ENCODE data around the gene HTR1D. TPM values are rescaled to one million over a fixed set of nuclear protein-coding genes. Genes with fewer than 3 reads are reported as not detected.

Gene HTR1D
- total and polyA plus RNA-seq, 3 experiments from 2014 or later, result not detected

DNA sequence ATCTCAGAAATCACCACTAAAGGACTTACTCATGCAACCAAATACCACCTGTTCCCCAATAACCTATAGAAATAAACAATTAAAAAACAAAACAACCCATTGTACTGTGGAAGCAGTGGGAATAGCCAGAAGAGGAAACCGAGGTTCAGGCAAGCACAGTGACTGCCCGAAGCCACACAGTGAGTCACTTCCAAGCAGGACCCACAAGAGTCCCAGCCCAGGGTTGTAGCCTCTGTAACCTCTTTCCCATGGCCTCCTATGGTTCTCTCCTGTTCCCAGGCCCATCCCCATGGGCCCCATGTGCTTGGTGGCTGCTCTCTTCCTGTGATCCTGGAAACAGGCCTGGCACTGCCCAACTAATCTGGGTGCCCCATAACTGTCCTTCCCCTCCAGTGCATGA is 29.0 kb upstream of the HTR1D start:
- Histone ChIP-seq H3K4me1 (ENCODE audit: insufficient read depth, low read length) (no peaks in the 10 kb centered on the region), H3K4me3 (ENCODE audit: low read length) (no peak overlapping the region), H3K36me3 (ENCODE audit: insufficient read depth, low read length) (no peaks in the 10 kb centered on the region), H3K9me3 (ENCODE audit: low read length) (no peaks in the 10 kb centered on the region), H3K27ac (ENCODE audit: low read depth, low read length) (no peak overlapping the region), H3K27me3 (ENCODE audit: insufficient read depth, low read length, poor library complexity, severe bottlenecking) (no peaks in the 10 kb centered on the region)
- ChIA-PET CTCF (no interaction called here), POLR2A (no interaction called here)
- H3K27ac Mint-ChIP-seq, result no peak overlapping the region
- H3K4me1 Mint-ChIP-seq, result no peaks in the 10 kb centered on the region
- no peaks in the 10 kb centered on the region for H3K36me3 Mint-ChIP-seq
- H3K9me3 Mint-ChIP-seq, result no peaks in the 10 kb centered on the region
- H3K27me3 Mint-ChIP-seq, result peaks cover 8 to 11% of the 10 kb centered on the region in 2 donors
- H3K4me3 Mint-ChIP-seq, result no peak overlapping the region
- no peak for DNase-seq

DNA sequence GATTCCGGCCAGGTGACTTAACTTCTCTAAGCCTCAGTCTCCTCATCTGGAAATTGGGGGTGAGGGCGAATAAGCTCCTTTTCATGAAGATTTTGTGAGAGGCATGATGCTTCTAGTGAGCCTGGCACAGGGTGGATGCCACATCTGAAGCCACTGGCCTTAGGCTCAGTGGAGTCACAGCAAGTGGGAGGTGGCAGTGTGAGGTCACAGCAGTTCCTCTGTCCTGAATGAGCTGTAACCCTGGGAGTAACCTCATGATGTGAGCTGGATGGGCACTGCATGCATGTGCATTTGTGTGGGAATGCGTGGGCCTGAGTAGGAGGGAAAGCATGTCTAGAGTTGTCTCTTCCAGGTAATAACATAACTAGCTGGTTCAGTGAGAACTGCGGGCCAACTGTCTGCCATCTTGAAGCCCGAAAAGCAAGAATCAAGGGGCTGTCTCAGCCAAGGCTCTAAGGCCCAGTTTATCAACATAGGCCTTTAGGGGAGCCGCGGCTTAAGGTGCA is 27.0 kb upstream of the HTR1D start:
- Histone ChIP-seq H3K9me3 (ENCODE audit: low read length) (no peaks in the 10 kb centered on the region), H3K4me1 (ENCODE audit: insufficient read depth, low read length) (no peaks in the 10 kb centered on the region), H3K27me3 (ENCODE audit: insufficient read depth, low read length, poor library complexity, severe bottlenecking) (no peaks in the 10 kb centered on the region), H3K36me3 (ENCODE audit: insufficient read depth, low read length) (no peaks in the 10 kb centered on the region), H3K27ac (ENCODE audit: low read depth, low read length) (no peak overlapping the region), H3K4me3 (ENCODE audit: low read length) (no peak overlapping the region)
- DNase-seq, result no peak
- Mint-ChIP-seq H3K27ac (no peak overlapping the region), H3K4me1 (no peaks in the 10 kb centered on the region), H3K27me3 (peaks cover 0 to 9% of the 10 kb centered on the region in 2 donors), H3K4me3 (no peak overlapping the region), H3K9me3 (no peaks in the 10 kb centered on the region), H3K36me3 (no peaks in the 10 kb centered on the region)
- ChIA-PET POLR2A (no interaction called here), CTCF (no interaction called here)

DNA sequence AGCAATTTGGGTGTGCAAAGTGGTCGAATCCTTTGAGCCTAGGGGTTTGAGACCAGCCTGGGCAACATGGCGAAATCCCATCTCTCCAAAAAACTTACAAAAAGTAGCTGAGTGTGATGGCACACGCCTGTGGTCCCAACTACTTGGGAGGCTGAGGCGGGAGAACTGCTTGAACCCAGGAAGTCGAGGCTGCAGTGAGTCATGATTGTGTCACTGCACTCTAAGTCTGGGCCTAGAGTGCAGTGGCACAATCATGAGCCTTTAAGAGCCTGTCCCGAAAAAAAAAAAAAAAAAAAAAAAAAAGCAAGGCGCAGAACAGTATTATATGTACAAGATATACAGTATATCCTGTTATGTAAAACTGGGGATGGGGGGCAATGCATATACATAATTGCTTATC is 25.1 kb upstream of the HTR1D start:
- Histone ChIP-seq H3K27ac (ENCODE audit: low read depth, low read length) (no peak overlapping the region), H3K4me3 (ENCODE audit: low read length) (no peak overlapping the region), H3K9me3 (ENCODE audit: low read length) (no peaks in the 10 kb centered on the region), H3K27me3 (ENCODE audit: insufficient read depth, low read length, poor library complexity, severe bottlenecking) (no peaks in the 10 kb centered on the region), H3K36me3 (ENCODE audit: insufficient read depth, low read length) (no peaks in the 10 kb centered on the region), H3K4me1 (ENCODE audit: insufficient read depth, low read length) (no peaks in the 10 kb centered on the region)
- Mint-ChIP-seq H3K27me3 (peaks cover 12 to 13% of the 10 kb centered on the region in 2 donors), H3K27ac (no peak overlapping the region), H3K9me3 (no peaks in the 10 kb centered on the region), H3K36me3 (no peaks in the 10 kb centered on the region), H3K4me3 (no peak overlapping the region), H3K4me1 (no peaks in the 10 kb centered on the region)
- no peak for DNase-seq
- ChIA-PET CTCF (interaction anchor here (0.7 kb wide), 1 partner anchor 1466 kb away, joined by 3 read pairs; no protein-coding TSS in a partner anchor), POLR2A (no interaction called here)

- Mint-ChIP-seq H3K36me3 (no peaks in the 10 kb centered on the region), H3K27me3 (peaks cover 9 to 21% of the 10 kb centered on the region in 2 donors), H3K4me1 (no peaks in the 10 kb centered on the region), H3K27ac (no peak overlapping the region), H3K9me3 (no peaks in the 10 kb centered on the region), H3K4me3 (no peak overlapping the region)
- Histone ChIP-seq H3K9me3 (ENCODE audit: low read length) (no peaks in the 10 kb centered on the region), H3K4me1 (ENCODE audit: insufficient read depth, low read length) (no peaks in the 10 kb centered on the region), H3K27ac (ENCODE audit: low read depth, low read length) (no peak overlapping the region), H3K27me3 (ENCODE audit: insufficient read depth, low read length, poor library complexity, severe bottlenecking) (no peaks in the 10 kb centered on the region), H3K4me3 (ENCODE audit: low read length) (no peak overlapping the region), H3K36me3 (ENCODE audit: insufficient read depth, low read length) (no peaks in the 10 kb centered on the region)
- ChIA-PET POLR2A (no interaction called here), CTCF (no interaction called here)
- DNase-seq, result no peak
Measured at GRCh38 chr1:23239638-23240295, 22.5 kb upstream of the HTR1D start.

DNA sequence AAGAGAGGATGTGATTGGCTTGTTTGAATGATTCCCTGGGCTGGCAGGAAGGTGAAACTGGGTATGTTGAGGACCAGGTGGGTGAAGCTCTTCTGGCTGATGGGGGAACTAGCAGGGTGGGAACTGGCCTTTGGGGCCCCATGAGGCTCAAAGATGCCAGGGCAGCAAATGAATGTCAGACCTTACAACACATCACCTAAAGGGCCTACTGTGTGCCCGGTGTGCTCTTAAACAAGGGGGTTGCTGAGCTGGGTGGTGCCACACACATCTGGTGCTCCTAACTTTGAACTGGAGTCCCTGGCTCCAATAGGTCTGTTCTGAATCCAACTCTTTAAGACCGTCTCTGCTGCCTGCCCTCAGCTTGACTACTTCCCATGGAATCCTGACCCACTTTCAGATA is 21.3 kb upstream of the HTR1D start:
- H3K27ac ChIP-seq (ENCODE audit: low read depth, low read length), result no peak overlapping the region
- DNase-seq, result no peak
- no peaks in the 10 kb centered on the region for H3K9me3 ChIP-seq (ENCODE audit: low read length)
- no peaks in the 10 kb centered on the region for H3K4me1 ChIP-seq (ENCODE audit: insufficient read depth, low read length)
- Mint-ChIP-seq H3K36me3 (no peaks in the 10 kb centered on the region), H3K4me3 (no peak overlapping the region), H3K27me3 (peaks cover 16 to 21% of the 10 kb centered on the region in 2 donors), H3K27ac (peak overlapping the region in 1 of 8 donors; percentile 25), H3K9me3 (no peaks in the 10 kb centered on the region), H3K4me1 (no peaks in the 10 kb centered on the region)
- no peaks in the 10 kb centered on the region for H3K27me3 ChIP-seq (ENCODE audit: insufficient read depth, low read length, poor library complexity, severe bottlenecking)
- CTCF ChIA-PET, result no interaction called here
- H3K4me3 ChIP-seq (ENCODE audit: low read length), result no peak overlapping the region
- no peaks in the 10 kb centered on the region for H3K36me3 ChIP-seq (ENCODE audit: insufficient read depth, low read length)
- POLR2A ChIA-PET, result no interaction called here

GRCh38 chr1:23237508-23237907 is 20.2 kb upstream of the HTR1D start:
- no peaks in the 10 kb centered on the region for H3K27me3 ChIP-seq (ENCODE audit: insufficient read depth, low read length, poor library complexity, severe bottlenecking)
- no peak for DNase-seq
- H3K4me3 ChIP-seq (ENCODE audit: low read length), result no peak overlapping the region
- no peaks in the 10 kb centered on the region for H3K9me3 Mint-ChIP-seq
- no peak overlapping the region for H3K4me3 Mint-ChIP-seq
- H3K4me1 Mint-ChIP-seq, result no peaks in the 10 kb centered on the region
- ChIA-PET POLR2A (no interaction called here), CTCF (no interaction called here)
- no peaks in the 10 kb centered on the region for H3K4me1 ChIP-seq (ENCODE audit: insufficient read depth, low read length)
- no peaks in the 10 kb centered on the region for H3K36me3 Mint-ChIP-seq
- no peak overlapping the region for H3K27ac ChIP-seq (ENCODE audit: low read depth, low read length)
- peaks cover 14 to 27% of the 10 kb centered on the region in 2 donors for H3K27me3 Mint-ChIP-seq
- H3K27ac Mint-ChIP-seq, result no peak overlapping the region
- no peaks in the 10 kb centered on the region for H3K9me3 ChIP-seq (ENCODE audit: low read length)
- H3K36me3 ChIP-seq (ENCODE audit: insufficient read depth, low read length), result no peaks in the 10 kb centered on the region

DNA sequence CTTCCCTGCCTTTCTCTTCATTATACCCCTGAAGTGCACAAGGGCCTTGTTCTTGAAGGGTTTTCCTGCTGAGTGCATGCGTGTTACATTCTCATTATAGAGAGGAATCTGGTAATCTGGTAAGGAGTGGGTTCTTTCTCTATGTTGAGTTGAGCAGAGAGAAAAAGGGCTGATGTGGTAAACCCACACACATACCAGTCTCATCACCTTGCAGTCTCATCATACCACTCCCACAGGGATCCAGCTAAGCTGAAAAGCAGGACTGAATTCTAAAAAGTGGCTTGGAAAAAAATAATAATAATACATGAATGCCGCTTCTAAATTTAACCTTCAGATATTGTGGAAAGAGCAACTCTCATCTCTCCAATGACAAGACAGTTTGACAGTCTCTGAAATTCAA is 10.5 kb upstream of the HTR1D start:
- CTCF ChIA-PET, result no interaction called here
- no peak for DNase-seq

DNA sequence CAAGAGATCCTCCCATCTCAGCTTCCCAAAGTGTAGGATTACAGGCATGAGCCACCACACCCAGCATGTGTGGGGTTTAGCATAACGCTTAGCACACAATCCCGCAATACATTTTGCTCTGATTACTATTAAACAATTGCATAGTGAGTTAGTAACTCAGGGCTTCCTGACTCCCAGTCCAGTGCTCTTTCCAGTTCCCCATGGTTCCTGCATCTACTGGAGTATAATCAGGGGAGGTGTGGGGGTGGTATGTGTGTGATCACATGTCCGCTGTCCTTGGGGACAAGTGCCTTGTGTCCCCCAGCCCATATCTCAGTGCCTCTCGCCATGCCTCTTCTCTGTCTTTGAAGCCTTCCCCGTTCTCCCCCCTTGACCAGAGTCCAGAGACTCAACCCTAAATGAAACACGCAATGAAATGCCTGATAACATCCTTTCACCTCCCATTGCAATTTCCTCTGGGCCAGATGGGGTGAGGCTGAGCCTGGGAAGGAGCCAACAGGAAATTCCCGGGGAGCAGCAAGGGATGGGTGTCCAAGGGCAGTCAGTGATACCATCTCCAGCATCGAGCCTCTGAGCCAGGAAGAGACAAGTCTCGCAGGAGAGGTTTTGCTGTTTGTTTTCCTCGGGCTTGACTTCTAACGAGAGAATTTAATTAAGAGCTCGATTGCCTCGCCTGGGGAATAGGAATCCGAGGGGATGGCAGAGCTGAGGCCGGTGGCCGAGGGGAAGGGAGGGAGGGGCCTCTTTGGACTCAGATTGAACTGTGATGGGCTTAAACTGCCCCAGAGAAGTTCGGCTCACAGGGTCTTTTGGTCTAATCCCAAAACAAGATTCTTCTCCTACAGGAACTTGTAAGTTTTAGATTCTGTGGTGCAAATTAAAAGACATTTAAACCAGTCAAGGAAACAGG is 7.7 kb upstream of the HTR1D start:
- H3K36me3 Mint-ChIP-seq, result peaks cover 0 to 3% (median 0%) of the 10 kb centered on the region in 3 donors
- no peak overlapping the region for H3K4me3 Mint-ChIP-seq

More for the DNA sequence above, 10.5 kb upstream of the HTR1D start:
- POLR2A ChIA-PET, result no interaction called here
- Histone ChIP-seq H3K36me3 (ENCODE audit: insufficient read depth, low read length) (no peaks in the 10 kb centered on the region), H3K4me3 (ENCODE audit: low read length) (no peak overlapping the region), H3K27me3 (ENCODE audit: insufficient read depth, low read length, poor library complexity, severe bottlenecking) (peaks cover 7% of the 10 kb centered on the region), H3K27ac (ENCODE audit: low read depth, low read length) (no peak overlapping the region), H3K4me1 (ENCODE audit: insufficient read depth, low read length) (no peaks in the 10 kb centered on the region), H3K9me3 (ENCODE audit: low read length) (no peaks in the 10 kb centered on the region)
- Mint-ChIP-seq H3K4me1 (no peaks in the 10 kb centered on the region), H3K27ac (no peak overlapping the region), H3K4me3 (no peak overlapping the region), H3K27me3 (peaks cover 22 to 41% of the 10 kb centered on the region in 2 donors), H3K36me3 (peaks cover 0 to 3% (median 0%) of the 10 kb centered on the region in 3 donors), H3K9me3 (peaks cover 0 to 7% (median 3%) of the 10 kb centered on the region in 5 donors)

More for the DNA sequence above, 7.7 kb upstream of the HTR1D start:
- Histone ChIP-seq H3K27me3 (ENCODE audit: insufficient read depth, low read length, poor library complexity, severe bottlenecking) (peaks cover 7% of the 10 kb centered on the region), H3K4me1 (ENCODE audit: insufficient read depth, low read length) (no peaks in the 10 kb centered on the region), H3K9me3 (ENCODE audit: low read length) (no peaks in the 10 kb centered on the region), H3K4me3 (ENCODE audit: low read length) (no peak overlapping the region), H3K27ac (ENCODE audit: low read depth, low read length) (no peak overlapping the region), H3K36me3 (ENCODE audit: insufficient read depth, low read length) (no peaks in the 10 kb centered on the region)
- H3K27me3 Mint-ChIP-seq, result peaks cover 22 to 58% of the 10 kb centered on the region in 2 donors
- no peak for DNase-seq
- no peaks in the 10 kb centered on the region for H3K4me1 Mint-ChIP-seq
- H3K27ac Mint-ChIP-seq, result no peak overlapping the region
- CTCF ChIA-PET, result no interaction called here
- POLR2A ChIA-PET, result no interaction called here
- peaks cover 0 to 7% (median 3%) of the 10 kb centered on the region in 5 donors for H3K9me3 Mint-ChIP-seq
